ENCODE results near the gene SIN3A. TPM values are rescaled to one million over a fixed set of nuclear protein-coding genes. Genes with fewer than 3 reads are reported as not detected.

Gene SIN3A
- total RNA-seq, 1 donor from 2014 or later, result 54.0 TPM

- H3K4me1 ChIP-seq (ENCODE audit: insufficient read depth, low read length), result peaks cover 25% of the 10 kb centered on the region
- peaks cover 6% of the 10 kb centered on the region for H3K4me1 Mint-ChIP-seq (ENCODE audit: low read depth, unreplicated experiment)
- H3K27ac Mint-ChIP-seq (ENCODE audit: unreplicated experiment), result no peak overlapping the region
- H3K9ac ChIP-seq (ENCODE audit: low read length), result peak overlapping the region; percentile 89
- no peaks in the 10 kb centered on the region for H3K9me3 ChIP-seq (ENCODE audit: insufficient read depth, low read depth, low read length)
- H3K36me3 ChIP-seq (ENCODE audit: insufficient read depth, low read length), result no peaks in the 10 kb centered on the region
- no peak for DNase-seq (ENCODE audit: low read depth)
- H3K4me3 ChIP-seq (ENCODE audit: insufficient read depth, low read depth, low read length), result peak overlapping the region; percentile 66
- H3K9me3 Mint-ChIP-seq (ENCODE audit: unreplicated experiment), result no peaks in the 10 kb centered on the region
- H3K36me3 Mint-ChIP-seq (ENCODE audit: low read depth, unreplicated experiment), result no peaks in the 10 kb centered on the region
- H4K20me1 ChIP-seq (ENCODE audit: insufficient read depth, low read length), result peaks cover 43% of the 10 kb centered on the region
- no peaks in the 10 kb centered on the region for H3K27me3 Mint-ChIP-seq (ENCODE audit: low read depth, unreplicated experiment)
- TF ChIP-seq CTCF (IDR thresholded peaks at IDR 0.05; ENCODE audit: insufficient read depth, low read depth, low read length) (no peak), EZH2 (IDR thresholded peaks at IDR 0.05; ENCODE audit: insufficient read depth, low read length) (no peak)
- H3K4me3 Mint-ChIP-seq (ENCODE audit: unreplicated experiment), result peak overlapping the region; percentile 90
- H3K27ac ChIP-seq (ENCODE audit: low read depth, low read length), result peak overlapping the region; percentile 92
- H3K4me2 ChIP-seq (ENCODE audit: low read length), result peak overlapping the region; percentile 80
- no peak overlapping the region for H2AFZ ChIP-seq (ENCODE audit: low read depth, low read length)
- FAIRE-seq, result no peak
- H3K79me2 ChIP-seq (ENCODE audit: insufficient read depth, low read length), result peaks cover 50% of the 10 kb centered on the region
- no peaks in the 10 kb centered on the region for H3K27me3 ChIP-seq (ENCODE audit: insufficient read depth, low read length)
These were observed 252 bp downstream of the SIN3A start for GRCh38 chr15:75451202-75451673.

- no peaks in the 10 kb centered on the region for H3K9me3 Mint-ChIP-seq (ENCODE audit: unreplicated experiment)
- peaks cover 57% of the 10 kb centered on the region for H3K79me2 ChIP-seq (ENCODE audit: insufficient read depth, low read length)
- peaks cover 50% of the 10 kb centered on the region for H4K20me1 ChIP-seq (ENCODE audit: insufficient read depth, low read length)
- H3K36me3 ChIP-seq (ENCODE audit: insufficient read depth, low read length), result no peaks in the 10 kb centered on the region
- H3K27me3 Mint-ChIP-seq (ENCODE audit: low read depth, unreplicated experiment), result no peaks in the 10 kb centered on the region
- peak overlapping the region; percentile 99 for H3K4me2 ChIP-seq (ENCODE audit: low read length)
- peaks cover 5% of the 10 kb centered on the region for H3K4me1 Mint-ChIP-seq (ENCODE audit: low read depth, unreplicated experiment)
- H3K27me3 ChIP-seq (ENCODE audit: insufficient read depth, low read length), result no peaks in the 10 kb centered on the region
- H3K4me3 ChIP-seq (ENCODE audit: insufficient read depth, low read depth, low read length), result peak overlapping the region; percentile 86
- H3K27ac Mint-ChIP-seq (ENCODE audit: unreplicated experiment), result peak overlapping the region; percentile 95
- no peaks in the 10 kb centered on the region for H3K9me3 ChIP-seq (ENCODE audit: insufficient read depth, low read depth, low read length)
- peak overlapping the region; percentile 98 for H3K4me3 Mint-ChIP-seq (ENCODE audit: unreplicated experiment)
- FAIRE-seq (peak; percentile 13), DNase-seq (ENCODE audit: low read depth) (peak; percentile 90)
- TF ChIP-seq CTCF (IDR thresholded peaks at IDR 0.05; ENCODE audit: insufficient read depth, low read depth, low read length), result no peak
- no peak for TF ChIP-seq EZH2 (IDR thresholded peaks at IDR 0.05; ENCODE audit: insufficient read depth, low read length)
- peak overlapping the region; percentile 69 for H2AFZ ChIP-seq (ENCODE audit: low read depth, low read length)
- H3K4me1 ChIP-seq (ENCODE audit: insufficient read depth, low read length), result peaks cover 22% of the 10 kb centered on the region
- no peaks in the 10 kb centered on the region for H3K36me3 Mint-ChIP-seq (ENCODE audit: low read depth, unreplicated experiment)
- H3K27ac ChIP-seq (ENCODE audit: low read depth, low read length), result peak overlapping the region; percentile 69
- H3K9ac ChIP-seq (ENCODE audit: low read length), result peak overlapping the region; percentile 81
These were observed 936 bp downstream of the SIN3A start for GRCh38 chr15:75450307-75451201.
